Tibial nerve (tissue), 4 donors: ENCODE data around the gene OSCAR. TPM values are rescaled to one million over a fixed set of nuclear protein-coding genes. Genes with fewer than 3 reads are reported as not detected.
A peak's percentile ranks its signal among the peaks of the same experiment; 100 is the strongest.
"Not testable (repeated sequence)": the region's sequence is repeated elsewhere in the genome, so short reads cannot be mapped to it uniquely, and the experiment has no call there.

Source experiments
- DNase-seq, 2 donors: peaks; one replicate each; pipeline ENCODE4 v3.0.0-alpha.2; 2019; ENCODE audit warnings: low spot score in 2 of 2
- H3K27ac ChIP-seq, 4 donors: fragments of 200-600 bp; sonication (generic) in 3 of 4; one replicate each; pipeline ENCODE4 v1.5.1; 2017 to 2019; ENCODE audit warnings: mild to moderate bottlenecking in 1 of 4
- H3K27me3 ChIP-seq, 2 donors: fragments of 200-600 bp; sonication (generic) in 1 of 2; one replicate each; pipeline versions ENCODE4 v1.5.1 to v1.6.0; 2017 to 2019
- H3K36me3 ChIP-seq, 3 donors: fragments of 200-600 bp; sonication (generic); one replicate each; pipeline ENCODE4 v1.5.1; 2018 to 2019
- H3K4me1 ChIP-seq, 4 donors: fragments of 200-600 bp; sonication (generic) in 3 of 4; one replicate each; pipeline ENCODE4 v1.5.1; 2017 to 2019
- H3K4me3 ChIP-seq, 4 donors: fragments of 200-600 bp; sonication (generic) in 3 of 4; one replicate each; pipeline ENCODE4 v1.5.1; 2017 to 2019; ENCODE audit warnings: mild to moderate bottlenecking in 1 of 4, moderate library complexity in 1 of 4
- H3K9me3 ChIP-seq, 4 donors: fragments of 200-600 bp; sonication (generic) in 3 of 4; one replicate each; pipeline ENCODE4 v1.5.1; 2017 to 2019
- EP300 ChIP-seq, 2 donors: sonication (generic); formaldehyde crosslinking; IDR thresholded peaks; one replicate each; pipeline ENCODE4 v1.6.1; 2017; ENCODE audit warnings: antibody characterized with exemption in 2 of 2, mild to moderate bottlenecking in 1 of 2
- POLR2A ChIP-seq, 2 donors: fragments of 450-650 bp; IDR thresholded peaks; one replicate each; pipeline ENCODE4 v1.6.1; 2017; ENCODE audit warnings: antibody characterized with exemption in 2 of 2, mild to moderate bottlenecking in 2 of 2, moderate library complexity in 2 of 2
- WGBS, 2 donors: methylation state at CpG; one replicate each; pipeline ENCODE4 v1.1.5; 2018; 5-methylcytosine and 5-hydroxymethylcytosine counted together
- total RNA-seq, 4 donors: library from RNA; depleted of rRNA; stranded (reverse); fragments of >200 nt; gene quantifications; one replicate each; pipeline ENCODE4 v1.1.0, GENCODE V29; 2016
- TF ChIP-seq, protein P1 (sequence below), 5 experiments: fragments of 200-600 bp in 3 of 5; fragments of 450-650 bp in 2 of 5; sonication (generic) in 3 of 5; IDR thresholded peaks; one replicate each; pipeline ENCODE4 v1.5.1; 2016 to 2019; ENCODE audit warnings: antibody characterized with exemption in 5 of 5, mild to moderate bottlenecking in 3 of 5, moderate library complexity in 2 of 5

Gene OSCAR
- total RNA-seq, 4 donors from 2014 or later, result 0.66 to 7.2 (median 1.9) TPM

DNA sequence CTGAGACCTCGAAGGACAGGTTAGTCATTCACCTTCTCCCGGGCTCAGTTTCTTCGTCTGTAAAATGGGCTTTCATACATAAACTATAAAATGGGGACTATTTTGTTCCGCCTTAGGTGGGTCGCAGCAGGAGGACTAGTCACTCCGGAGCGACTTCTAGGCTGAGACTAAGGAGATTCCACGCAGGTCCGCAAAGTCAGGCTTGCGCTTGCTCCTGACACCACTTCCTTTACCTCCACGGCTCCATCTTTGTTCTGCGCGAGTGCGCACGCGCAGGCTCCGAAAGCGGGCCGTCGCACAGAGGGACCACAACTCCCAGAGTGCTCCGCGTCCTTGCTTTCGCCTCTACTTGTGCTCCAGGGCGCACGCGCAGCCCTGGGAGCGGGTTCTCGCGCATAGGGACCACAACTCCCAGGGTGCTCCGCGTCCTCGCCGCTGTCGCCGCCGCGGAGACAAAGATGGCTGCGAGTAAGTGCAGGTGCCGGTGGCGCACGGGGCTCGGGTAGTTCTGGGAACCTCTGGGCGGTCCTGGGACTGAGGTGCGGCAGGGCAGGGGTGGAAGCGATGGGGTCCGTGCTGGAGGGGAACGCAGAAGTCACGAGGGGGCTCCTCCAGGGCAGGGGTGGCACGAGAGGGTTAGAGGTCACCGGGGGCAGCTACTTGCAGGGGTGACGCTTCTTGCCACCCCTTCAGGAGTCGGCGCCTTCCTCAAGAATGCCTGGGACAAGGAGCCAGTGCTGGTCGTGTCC is 2.0 kb upstream of the OSCAR start, which contains the start of gene NDUFA3:
TSS of gene NDUFA3 (plus strand) at position 435 of the 749 bp plus-strand sequence. CDS start at position 459, 24 bp downstream.
- H3K4me3 ChIP-seq, result peak within 1 kb of the TSS; percentile 63 to 91 (median 76)
- H3K4me1 ChIP-seq, result peaks cover 0 to 15% (median 7%) of the 10 kb centered on the region in 4 donors
- 3 to 7% methylated on average over 27 to 54 of the region's 54 CpGs for WGBS, 2 donors
- TF ChIP-seq EP300 (IDR thresholded peaks at IDR 0.05) (peak; percentile 88 to 93), POLR2A (IDR thresholded peaks at IDR 0.05) (peak; percentile 44 to 62)
- TF ChIP-seq, protein P1, sequence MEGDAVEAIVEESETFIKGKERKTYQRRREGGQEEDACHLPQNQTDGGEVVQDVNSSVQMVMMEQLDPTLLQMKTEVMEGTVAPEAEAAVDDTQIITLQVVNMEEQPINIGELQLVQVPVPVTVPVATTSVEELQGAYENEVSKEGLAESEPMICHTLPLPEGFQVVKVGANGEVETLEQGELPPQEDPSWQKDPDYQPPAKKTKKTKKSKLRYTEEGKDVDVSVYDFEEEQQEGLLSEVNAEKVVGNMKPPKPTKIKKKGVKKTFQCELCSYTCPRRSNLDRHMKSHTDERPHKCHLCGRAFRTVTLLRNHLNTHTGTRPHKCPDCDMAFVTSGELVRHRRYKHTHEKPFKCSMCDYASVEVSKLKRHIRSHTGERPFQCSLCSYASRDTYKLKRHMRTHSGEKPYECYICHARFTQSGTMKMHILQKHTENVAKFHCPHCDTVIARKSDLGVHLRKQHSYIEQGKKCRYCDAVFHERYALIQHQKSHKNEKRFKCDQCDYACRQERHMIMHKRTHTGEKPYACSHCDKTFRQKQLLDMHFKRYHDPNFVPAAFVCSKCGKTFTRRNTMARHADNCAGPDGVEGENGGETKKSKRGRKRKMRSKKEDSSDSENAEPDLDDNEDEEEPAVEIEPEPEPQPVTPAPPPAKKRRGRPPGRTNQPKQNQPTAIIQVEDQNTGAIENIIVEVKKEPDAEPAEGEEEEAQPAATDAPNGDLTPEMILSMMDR (IDR thresholded peaks at IDR 0.05), result peak in 2 of 5 experiments; percentile 5 to 23
- peak; percentile 92 to 93 for DNase-seq
- H3K36me3 ChIP-seq, result peaks cover 0 to 27% (median 0%) of the 10 kb centered on the region in 3 donors
- H3K9me3 ChIP-seq, result no peaks in the 10 kb centered on the region
- peak within 1 kb of the TSS in 3 of 4 donors; percentile 66 to 84 (median 71) for H3K27ac ChIP-seq
- H3K27me3 ChIP-seq, result no peaks in the 10 kb centered on the region

DNA sequence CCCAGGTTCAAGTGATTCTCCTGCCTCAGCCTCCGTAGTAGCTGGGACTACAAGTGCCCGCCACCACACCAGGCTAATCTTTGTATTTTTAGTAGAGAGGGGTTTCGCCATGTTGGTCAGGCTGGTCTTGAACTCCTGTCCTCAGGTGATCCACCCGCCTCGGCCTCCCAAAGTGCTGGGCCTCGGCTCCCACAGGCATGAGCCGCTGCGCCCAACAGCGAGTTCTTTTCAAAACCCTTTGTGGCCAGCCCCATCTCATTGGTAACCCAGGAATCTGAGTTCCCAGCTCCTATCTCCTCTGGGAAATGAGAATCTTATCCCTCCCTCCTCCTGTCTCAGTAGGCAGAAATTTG is 724 bp downstream of the OSCAR start:
- H3K36me3 ChIP-seq, DNase-seq, H3K9me3 ChIP-seq, H3K4me3 ChIP-seq, H3K27ac ChIP-seq: not testable (repeated sequence)
- H3K27me3 ChIP-seq, result peaks cover 0 to 18% of the 10 kb centered on the region in 2 donors
- 71 to 80% methylated on average over 9 of the region's 9 CpGs for WGBS, 2 donors
- H3K4me1 ChIP-seq, result peaks cover 0 to 25% (median 13%) of the 10 kb centered on the region in 4 donors

DNA sequence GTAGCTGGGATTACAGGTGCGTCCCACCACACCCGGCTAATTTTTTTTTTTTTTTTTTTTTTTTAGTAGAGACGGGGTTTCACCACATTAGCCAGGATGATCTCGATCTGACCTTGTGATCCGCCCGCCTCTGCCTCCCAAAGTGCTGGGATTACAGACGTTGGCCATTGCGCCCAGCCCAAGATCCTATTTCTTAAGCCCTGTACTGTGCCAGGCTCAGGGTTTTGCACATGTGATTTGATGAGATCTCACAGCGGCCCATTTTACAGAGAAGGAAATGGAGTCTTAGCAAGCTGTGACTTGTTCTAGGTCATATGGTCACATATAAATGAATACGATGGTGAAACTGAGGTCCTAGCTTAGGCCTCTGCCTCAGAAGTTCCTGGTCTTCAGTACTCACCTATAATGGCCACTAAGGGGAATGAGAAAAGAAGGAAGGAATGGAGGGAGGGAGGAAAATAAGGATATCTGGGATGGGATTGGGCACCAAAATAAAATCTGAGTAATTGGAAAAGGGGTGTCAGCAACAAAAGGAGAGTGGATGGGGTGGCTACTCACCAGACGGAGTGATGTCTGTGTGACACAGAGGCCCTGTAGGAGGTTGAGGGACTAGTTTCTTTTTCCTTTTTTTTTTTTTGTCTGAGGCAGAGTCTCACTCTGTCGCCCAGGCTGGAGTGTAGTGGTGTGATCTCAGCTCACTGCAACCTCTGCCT is 1.3 kb downstream of the OSCAR start:
- peaks cover 0 to 25% (median 13%) of the 10 kb centered on the region in 4 donors for H3K4me1 ChIP-seq
- WGBS, 2 donors, result 83 to 84% methylated on average over 12 of the region's 12 CpGs
- H3K4me3 ChIP-seq, result no peak overlapping the region
- no peaks in the 10 kb centered on the region for H3K36me3 ChIP-seq
- H3K27me3 ChIP-seq, result peaks cover 0 to 23% of the 10 kb centered on the region in 2 donors
- TF ChIP-seq POLR2A (IDR thresholded peaks at IDR 0.05) (no peak), EP300 (IDR thresholded peaks at IDR 0.05) (no peak)
- TF ChIP-seq, protein P1 (IDR thresholded peaks at IDR 0.05), result no peak
- H3K27ac ChIP-seq, result no peak overlapping the region
- DNase-seq, result no peak
- no peaks in the 10 kb centered on the region for H3K9me3 ChIP-seq

DNA sequence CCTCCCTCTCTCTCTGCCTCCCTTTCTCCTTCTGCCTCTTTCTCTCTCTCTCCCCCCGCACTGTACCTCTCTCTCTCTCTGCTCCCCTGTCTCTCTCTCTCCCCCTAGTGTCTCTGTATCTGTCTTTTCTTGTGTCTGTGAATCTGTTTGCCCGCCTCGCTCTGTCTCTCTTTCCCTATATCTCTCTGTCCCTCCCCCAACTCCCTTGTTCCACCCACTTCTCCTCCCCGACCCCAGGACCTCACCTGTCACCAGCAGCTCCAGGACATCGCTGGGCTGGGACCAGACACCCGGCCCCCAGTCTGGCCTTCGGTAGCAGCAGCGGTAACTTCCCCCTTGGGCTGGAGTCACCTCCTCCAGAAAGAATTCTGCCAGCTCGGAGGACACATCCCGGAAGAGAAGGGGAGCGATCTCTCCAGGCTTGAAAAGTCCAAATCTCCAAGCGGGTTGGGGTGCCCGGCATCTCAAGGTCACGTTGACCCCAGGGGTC is 3.9 kb downstream of the OSCAR start:
- TF ChIP-seq, protein P1 (IDR thresholded peaks at IDR 0.05), result no peak
- TF ChIP-seq EP300 (IDR thresholded peaks at IDR 0.05) (no peak), POLR2A (IDR thresholded peaks at IDR 0.05) (no peak)
- H3K27ac ChIP-seq, result peak overlapping the region in 1 of 4 donors; percentile 70
- peak overlapping the region in 1 of 4 donors; percentile 51 for H3K4me3 ChIP-seq
- peak in 1 of 2 donors; percentile 22 for DNase-seq
- H3K4me1 ChIP-seq, result peaks cover 0 to 10% (median 6%) of the 10 kb centered on the region in 4 donors
- H3K36me3 ChIP-seq, result no peaks in the 10 kb centered on the region
- H3K27me3 ChIP-seq, result peaks cover 0 to 32% of the 10 kb centered on the region in 2 donors
- WGBS, 2 donors, result 4 to 7% methylated on average over 13 to 14 of the region's 14 CpGs
- H3K9me3 ChIP-seq, result no peaks in the 10 kb centered on the region

DNA sequence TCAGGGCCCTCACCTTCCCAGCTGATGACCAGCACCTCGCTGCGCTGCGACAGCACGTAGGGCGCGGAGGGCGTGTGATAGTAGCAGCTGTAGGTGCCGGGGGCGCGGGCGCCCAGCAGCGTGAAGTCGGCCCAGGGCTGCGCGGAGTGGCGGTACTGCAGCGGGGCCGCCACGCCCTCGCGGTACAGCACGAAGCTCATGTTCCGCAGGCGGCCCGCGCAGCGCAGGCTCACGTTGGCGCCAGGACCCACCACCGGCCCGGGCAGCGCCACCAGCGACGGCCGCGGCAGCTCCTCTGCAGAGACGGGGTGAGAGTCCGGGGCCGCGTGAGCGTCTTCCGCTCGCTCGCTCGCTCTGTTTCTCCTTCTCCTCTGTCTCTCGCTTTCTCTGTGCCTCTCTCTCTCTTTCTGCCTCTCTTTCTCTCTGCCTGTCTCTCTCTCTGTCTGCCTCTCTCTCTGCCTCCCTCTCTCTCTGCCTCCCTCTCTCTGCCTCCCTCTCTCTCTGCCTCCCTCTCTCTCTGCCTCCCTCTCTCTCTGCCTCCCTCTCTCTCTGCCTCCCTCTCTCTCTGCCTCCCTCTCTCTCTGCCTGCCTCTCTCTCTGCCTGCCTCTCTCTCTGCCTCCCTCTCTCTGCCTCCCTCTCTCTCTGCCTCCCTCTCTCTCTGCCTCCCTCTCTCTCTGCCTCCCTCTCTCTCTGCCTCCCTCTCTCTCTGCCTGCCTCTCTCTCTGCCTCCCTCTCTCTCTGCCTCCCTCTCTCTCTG is 4.6 kb downstream of the OSCAR start:
- peak overlapping the region in 2 of 4 donors; percentile 43 to 51 for H3K4me3 ChIP-seq
- H3K36me3 ChIP-seq, DNase-seq: not testable (repeated sequence)

More for the DNA sequence above, 4.6 kb downstream of the OSCAR start:
- peaks cover 0 to 32% of the 10 kb centered on the region in 2 donors for H3K27me3 ChIP-seq
- H3K27ac ChIP-seq, result peak overlapping the region in 1 of 4 donors; percentile 70
- H3K9me3 ChIP-seq, result not testable (repeated sequence)
- H3K4me1 ChIP-seq, result peaks cover 0 to 10% (median 6%) of the 10 kb centered on the region in 4 donors
- WGBS, 2 donors, result 1% methylated on average over 37 to 46 of the region's 46 CpGs
